SK-N-SH treated with all-trans-retinoic acid at 6 μM for 48 hours (cell line): ENCODE measurements around the gene LEMD2.

Experiments used
- ATAC-seq: fragments of 200-7000 bp; cut with Tn5 transposase; 3 replicates; pipeline ENCODE4 v1.9.1; 2020; ENCODE audit warnings: mild to moderate bottlenecking, moderate library complexity
- ARNTL ChIP-seq: fragments of 450-650 bp; formaldehyde crosslinking; IDR thresholded peaks from 2 replicates; pipeline ENCODE4 v1.5.0; 2020; ENCODE audit warnings: low read depth, mild to moderate bottlenecking, moderate library complexity, borderline replicate concordance
- BACH2 ChIP-seq: fragments of 250-450 bp; sonication (Bioruptor Pico); IDR thresholded peaks from 2 replicates; pipeline ENCODE4 v1.9.0; 2021; ENCODE audit warnings: mild to moderate bottlenecking, borderline replicate concordance
- CREB5 ChIP-seq: fragments of 250-450 bp; sonication (Bioruptor Pico); IDR thresholded peaks from 2 replicates; pipeline ENCODE4 v1.5.1; 2020; ENCODE audit warnings: low read depth, mild to moderate bottlenecking, moderate library complexity
- CSDC2 ChIP-seq: fragments of 250-450 bp; sonication (Bioruptor Pico); IDR thresholded peaks from 2 replicates; pipeline ENCODE4 v1.5.0; 2020; ENCODE audit warnings: mild to moderate bottlenecking, moderate library complexity
- CSRNP3 ChIP-seq: fragments of 250-450 bp; sonication (Bioruptor Pico); IDR thresholded peaks from 2 replicates; pipeline ENCODE4 v1.5.1; 2021; ENCODE audit warnings: mild to moderate bottlenecking, moderate library complexity
- ESRRG ChIP-seq: fragments of 250-450 bp; sonication (Bioruptor Pico); IDR thresholded peaks from 2 replicates; pipeline ENCODE4 v1.6.1; 2021; ENCODE audit warnings: mild to moderate bottlenecking
- GLIS3 ChIP-seq: fragments of 250-450 bp; sonication (Bioruptor Pico); IDR thresholded peaks from 2 replicates; pipeline ENCODE4 v1.5.0; 2020; ENCODE audit warnings: mild to moderate bottlenecking, moderate library complexity
- ISL1 ChIP-seq: fragments of 250-450 bp; sonication (Bioruptor Pico); IDR thresholded peaks from 2 replicates; pipeline ENCODE4 v2.1.2; 2022; ENCODE audit warnings: mild to moderate bottlenecking, moderate library complexity
- OSR1 ChIP-seq: fragments of 250-450 bp; sonication (Bioruptor Pico); IDR thresholded peaks from 2 replicates; pipeline ENCODE4 v1.8.0; 2022; ENCODE audit warnings: moderate library complexity, mild to moderate bottlenecking, inconsistent platforms
- PATZ1 ChIP-seq: fragments of 250-450 bp; sonication (Bioruptor Pico); IDR thresholded peaks from 2 replicates; pipeline ENCODE4 v1.8.0; 2020; ENCODE audit warnings: mild to moderate bottlenecking, moderate library complexity, borderline replicate concordance
- POU6F1 ChIP-seq: fragments of 250-450 bp; sonication (Bioruptor Pico); IDR thresholded peaks from 2 replicates; pipeline ENCODE4 v1.8.0; 2021; ENCODE audit warnings: low read depth, mild to moderate bottlenecking, moderate library complexity, borderline replicate concordance
- PPARA ChIP-seq: fragments of 250-450 bp; sonication (Bioruptor Pico); IDR thresholded peaks from 2 replicates; pipeline ENCODE4 v1.5.0; 2020; ENCODE audit warnings: mild to moderate bottlenecking, borderline replicate concordance
- RARB ChIP-seq: fragments of 250-450 bp; sonication (Bioruptor Pico); IDR thresholded peaks from 2 replicates; pipeline ENCODE4 v1.8.0; 2021; ENCODE audit warnings: mild to moderate bottlenecking, moderate library complexity
- SNAI2 ChIP-seq: fragments of 250-450 bp; sonication (Bioruptor Pico); IDR thresholded peaks from 2 replicates; pipeline ENCODE4 v1.5.0; 2020; ENCODE audit warnings: mild to moderate bottlenecking, moderate library complexity
- TCF4 ChIP-seq: fragments of 250-450 bp; sonication (Bioruptor Pico); IDR thresholded peaks from 2 replicates; pipeline ENCODE4 v1.8.0; 2021; ENCODE audit warnings: mild to moderate bottlenecking, moderate library complexity, borderline replicate concordance
- TOX ChIP-seq: fragments of 250-450 bp; sonication (Bioruptor Pico); IDR thresholded peaks from 2 replicates; pipeline ENCODE4 v1.8.0; 2021; ENCODE audit warnings: mild to moderate bottlenecking, moderate library complexity, borderline replicate concordance
- TSHZ2 ChIP-seq: fragments of 250-450 bp; sonication (Bioruptor Pico); IDR thresholded peaks from 2 replicates; pipeline ENCODE4 v1.5.0; 2020; ENCODE audit warnings: mild to moderate bottlenecking, moderate library complexity
- ZC3H10 ChIP-seq: fragments of 250-450 bp; sonication (Bioruptor Pico); IDR thresholded peaks from 2 replicates; pipeline ENCODE4 v1.5.1; 2021; ENCODE audit warnings: mild to moderate bottlenecking, moderate library complexity
- ZFP3 ChIP-seq: fragments of 250-450 bp; sonication (Bioruptor Pico); IDR thresholded peaks from 2 replicates; pipeline ENCODE4 v1.5.0; 2020; ENCODE audit warnings: mild to moderate bottlenecking, moderate library complexity
- ZFP30 ChIP-seq: fragments of 450-650 bp; formaldehyde crosslinking; IDR thresholded peaks from 2 replicates; pipeline ENCODE4 v1.5.0; 2022; ENCODE audit warnings: mild to moderate bottlenecking, moderate library complexity
- ZNF565 ChIP-seq: fragments of 450-650 bp; formaldehyde crosslinking; conservative IDR thresholded peaks from 2 replicates; pipeline ENCODE4 v1.5.0; 2020; ENCODE audit warnings: low read depth, mild to moderate bottlenecking, moderate library complexity
- ZNF8 ChIP-seq: fragments of 450-650 bp; formaldehyde crosslinking; IDR thresholded peaks from 2 replicates; pipeline ENCODE4 v1.5.0; 2020; ENCODE audit warnings: mild to moderate bottlenecking, moderate library complexity

Gene LEMD2

GRCh38 chr6:33754222-33754621 lies 34.7 kb downstream of the LEMD2 start:
- ATAC-seq, result no peak
- no peak for TF ChIP-seq PATZ1 (CRISPR knock-in tag)
- no peak for TF ChIP-seq BACH2 (CRISPR knock-in tag)
- TF ChIP-seq CSRNP3, result no peak
- no peak for TF ChIP-seq POU6F1
- no peak for TF ChIP-seq CSDC2 (CRISPR knock-in tag)
- TF ChIP-seq ZFP3, result no peak

GRCh38 chr6:33752646-33753015 lies 36.3 kb downstream of the LEMD2 start:
- ATAC-seq, result no peak
- TF ChIP-seq ESRRG (CRISPR knock-in tag) (no peak), ZNF565 (CRISPR knock-in tag) (no peak), OSR1 (CRISPR knock-in tag) (no peak), TCF4 (no peak), ZFP30 (CRISPR knock-in tag) (no peak), ARNTL (CRISPR knock-in tag) (no peak), ZFP3 (no peak), CREB5 (CRISPR knock-in tag) (no peak), ISL1 (no peak), SNAI2 (no peak), TOX (CRISPR knock-in tag) (no peak), PPARA (CRISPR knock-in tag) (no peak), GLIS3 (CRISPR knock-in tag) (no peak), ZNF8 (CRISPR knock-in tag) (no peak), CSDC2 (CRISPR knock-in tag) (no peak), RARB (CRISPR knock-in tag) (no peak), ZC3H10 (CRISPR knock-in tag) (no peak), PATZ1 (CRISPR knock-in tag) (no peak), BACH2 (CRISPR knock-in tag) (no peak), TSHZ2 (CRISPR knock-in tag) (no peak)
